ENCODE measurements around the gene ITGB6. TPM values are rescaled to one million over a fixed set of nuclear protein-coding genes. Genes with fewer than 3 reads are reported as not detected.

ITGB6 gene
- total and polyA plus RNA-seq, 2 donors (not counting 1 experiment from before 2014, with no cell fraction given) = 0.01 TPM; not detected in 1

- Histone ChIP-seq H3K79me2 (ENCODE audit: control insufficient read depth, insufficient read depth, low read length) (no peaks in the 10 kb centered on the region), H3K4me1 (ENCODE audit: control insufficient read depth, extremely low read depth, insufficient read depth, low read length) (no peaks in the 10 kb centered on the region), H3K36me3 (ENCODE audit: control insufficient read depth, insufficient read depth, low read length) (no peaks in the 10 kb centered on the region), H4K20me1 (ENCODE audit: control insufficient read depth, extremely low read depth, insufficient read depth, low read length) (no peaks in the 10 kb centered on the region), H3K9me3 (ENCODE audit: control insufficient read depth, insufficient read depth, low read depth, low read length) (no peaks in the 10 kb centered on the region), H3K4me2 (ENCODE audit: extremely low read depth, insufficient read depth, low read length) (no peak overlapping the region), H2AFZ (ENCODE audit: low read length) (no peak overlapping the region), H3K27me3 (ENCODE audit: control insufficient read depth, insufficient read depth, low read length) (no peaks in the 10 kb centered on the region), H3K9ac (ENCODE audit: insufficient read depth, low read length) (no peak overlapping the region), H3K4me3 (replicated peaks in 1 of 4; ENCODE audit: control extremely low read depth in 1 of 4, insufficient read depth in 1 of 4, low read depth in 3 of 4, low read length in 4 of 4) (no peak overlapping the region), H3K27ac (ENCODE audit: insufficient read depth, low read length) (no peak overlapping the region)
- TF ChIP-seq CTCF (conservative IDR thresholded peaks at IDR 0.05 in 1 of 2, IDR thresholded peaks at IDR 0.05 in 1 of 2; ENCODE audit: low read depth in 1 of 2, low read length in 2 of 2) (no peak), EZH2 (IDR thresholded peaks at IDR 0.05; ENCODE audit: low read length, missing control alignments) (no peak)
- DNase-seq (ENCODE audit: low read depth in 2 of 2) = no peak
Measured at GRCh38 chr2:160092445-160092844, 107.6 kb downstream of the ITGB6 start.

- no peak overlapping the region for H3K4me3 ChIP-seq (replicated peaks in 1 of 4; ENCODE audit: control extremely low read depth in 1 of 4, insufficient read depth in 1 of 4, low read depth in 3 of 4, low read length in 4 of 4)
- no peaks in the 10 kb centered on the region for H3K9me3 ChIP-seq (ENCODE audit: control insufficient read depth, insufficient read depth, low read depth, low read length)
- TF ChIP-seq EZH2 (IDR thresholded peaks at IDR 0.05; ENCODE audit: low read length, missing control alignments) = no peak
- no peak for TF ChIP-seq CTCF (conservative IDR thresholded peaks at IDR 0.05 in 1 of 2, IDR thresholded peaks at IDR 0.05 in 1 of 2; ENCODE audit: low read depth in 1 of 2, low read length in 2 of 2)
- no peaks in the 10 kb centered on the region for H3K79me2 ChIP-seq (ENCODE audit: control insufficient read depth, insufficient read depth, low read length)
- no peaks in the 10 kb centered on the region for H4K20me1 ChIP-seq (ENCODE audit: control insufficient read depth, extremely low read depth, insufficient read depth, low read length)
- no peaks in the 10 kb centered on the region for H3K36me3 ChIP-seq (ENCODE audit: control insufficient read depth, insufficient read depth, low read length)
- DNase-seq (ENCODE audit: low read depth in 2 of 2) = peak; percentile 19 to 69
- no peak overlapping the region for H2AFZ ChIP-seq (ENCODE audit: low read length)
- no peak overlapping the region for H3K27ac ChIP-seq (ENCODE audit: insufficient read depth, low read length)
- H3K9ac ChIP-seq (ENCODE audit: insufficient read depth, low read length) = no peak overlapping the region
- H3K4me1 ChIP-seq (ENCODE audit: control insufficient read depth, extremely low read depth, insufficient read depth, low read length) = no peaks in the 10 kb centered on the region
- H3K27me3 ChIP-seq (ENCODE audit: control insufficient read depth, insufficient read depth, low read length) = no peaks in the 10 kb centered on the region
- H3K4me2 ChIP-seq (ENCODE audit: extremely low read depth, insufficient read depth, low read length) = no peak overlapping the region
Measured at GRCh38 chr2:160091381-160091780, 108.7 kb downstream of the ITGB6 start.

GRCh38 chr2:160087854-160088745, 112.0 kb downstream of the ITGB6 start:
- no peaks in the 10 kb centered on the region for H3K4me1 ChIP-seq (ENCODE audit: control insufficient read depth, extremely low read depth, insufficient read depth, low read length)
- H2AFZ ChIP-seq (ENCODE audit: low read length) = no peak overlapping the region
- DNase-seq (ENCODE audit: low read depth in 2 of 2) = peak in 1 of 2 donors; percentile 29
- no peak overlapping the region for H3K4me3 ChIP-seq (replicated peaks in 1 of 4; ENCODE audit: control extremely low read depth in 1 of 4, insufficient read depth in 1 of 4, low read depth in 3 of 4, low read length in 4 of 4)
- H3K9ac ChIP-seq (ENCODE audit: insufficient read depth, low read length) = no peak overlapping the region
- no peaks in the 10 kb centered on the region for H3K79me2 ChIP-seq (ENCODE audit: control insufficient read depth, insufficient read depth, low read length)
- no peaks in the 10 kb centered on the region for H3K9me3 ChIP-seq (ENCODE audit: control insufficient read depth, insufficient read depth, low read depth, low read length)
- no peaks in the 10 kb centered on the region for H4K20me1 ChIP-seq (ENCODE audit: control insufficient read depth, extremely low read depth, insufficient read depth, low read length)
- no peak overlapping the region for H3K4me2 ChIP-seq (ENCODE audit: extremely low read depth, insufficient read depth, low read length)
- H3K27me3 ChIP-seq (ENCODE audit: control insufficient read depth, insufficient read depth, low read length) = peaks cover 2% of the 10 kb centered on the region
- H3K36me3 ChIP-seq (ENCODE audit: control insufficient read depth, insufficient read depth, low read length) = no peaks in the 10 kb centered on the region
- H3K27ac ChIP-seq (ENCODE audit: insufficient read depth, low read length) = no peak overlapping the region
- TF ChIP-seq CTCF (conservative IDR thresholded peaks at IDR 0.05 in 1 of 2, IDR thresholded peaks at IDR 0.05 in 1 of 2; ENCODE audit: low read depth in 1 of 2, low read length in 2 of 2) (peak in 1 of 2 donors; percentile 23), EZH2 (IDR thresholded peaks at IDR 0.05; ENCODE audit: low read length, missing control alignments) (no peak)
